ENCODE measurements around the gene VAMP5.
A peak's percentile ranks its signal among the peaks of the same experiment; 100 is the strongest.

Gene VAMP5

GRCh38 chr2:85593023-85593422 is 8.8 kb downstream of the VAMP5 start:
- TF ChIP-seq CTCF (IDR thresholded peaks at IDR 0.05; ENCODE audit: low read depth, low read length): no peak
- H3K4me3 ChIP-seq (ENCODE audit: low read depth, low read length): no peak overlapping the region

- peak overlapping the region; percentile 90 for H3K4me3 ChIP-seq (ENCODE audit: low read depth, low read length)
- no peak for TF ChIP-seq CTCF (IDR thresholded peaks at IDR 0.05; ENCODE audit: low read depth, low read length)
Observed at GRCh38 chr2:85594715-85595300, 10.6 kb downstream of the VAMP5 start.

- TF ChIP-seq CTCF (IDR thresholded peaks at IDR 0.05; ENCODE audit: low read depth, low read length): no peak
- peak within 1 kb of the TSS; percentile 90 for H3K4me3 ChIP-seq (ENCODE audit: low read depth, low read length)
Observed at GRCh38 chr2:85595301-85596025, 11.2 kb downstream of the VAMP5 start, which contains the start of gene RNF181. Gene RNF181, plus strand, starts transcription at chr2:85595745. Its CDS starts 19 bp downstream, at chr2:85595764.

GRCh38 chr2:85596026-85596333 is 11.7 kb downstream of the VAMP5 start:
- TF ChIP-seq CTCF (IDR thresholded peaks at IDR 0.05; ENCODE audit: low read depth, low read length): no peak
- H3K4me3 ChIP-seq (ENCODE audit: low read depth, low read length): peak overlapping the region; percentile 90

GRCh38 chr2:85596486-85597143 is 12.4 kb downstream of the VAMP5 start:
- peak overlapping the region; percentile 90 for H3K4me3 ChIP-seq (ENCODE audit: low read depth, low read length)
- TF ChIP-seq CTCF (IDR thresholded peaks at IDR 0.05; ENCODE audit: low read depth, low read length): no peak

GRCh38 chr2:85597241-85597640 is 13.0 kb downstream of the VAMP5 start:
- no peak overlapping the region for H3K4me3 ChIP-seq (ENCODE audit: low read depth, low read length)
- TF ChIP-seq CTCF (IDR thresholded peaks at IDR 0.05; ENCODE audit: low read depth, low read length): no peak
